SH-SY5Y (cell line): ENCODE data around the gene FOXA3.

Experiments used
- GATA2 ChIP-seq: IDR thresholded peaks from 2 replicates; pipeline ENCODE4 v1.6.1; 2011; ENCODE audit warnings: mild to moderate bottlenecking, low read depth, low read length
- GATA3 ChIP-seq: IDR thresholded peaks from 2 replicates; pipeline ENCODE4 v1.6.1; 2011; ENCODE audit warnings: low read depth, mild to moderate bottlenecking, low read length, moderate library complexity

DNA sequence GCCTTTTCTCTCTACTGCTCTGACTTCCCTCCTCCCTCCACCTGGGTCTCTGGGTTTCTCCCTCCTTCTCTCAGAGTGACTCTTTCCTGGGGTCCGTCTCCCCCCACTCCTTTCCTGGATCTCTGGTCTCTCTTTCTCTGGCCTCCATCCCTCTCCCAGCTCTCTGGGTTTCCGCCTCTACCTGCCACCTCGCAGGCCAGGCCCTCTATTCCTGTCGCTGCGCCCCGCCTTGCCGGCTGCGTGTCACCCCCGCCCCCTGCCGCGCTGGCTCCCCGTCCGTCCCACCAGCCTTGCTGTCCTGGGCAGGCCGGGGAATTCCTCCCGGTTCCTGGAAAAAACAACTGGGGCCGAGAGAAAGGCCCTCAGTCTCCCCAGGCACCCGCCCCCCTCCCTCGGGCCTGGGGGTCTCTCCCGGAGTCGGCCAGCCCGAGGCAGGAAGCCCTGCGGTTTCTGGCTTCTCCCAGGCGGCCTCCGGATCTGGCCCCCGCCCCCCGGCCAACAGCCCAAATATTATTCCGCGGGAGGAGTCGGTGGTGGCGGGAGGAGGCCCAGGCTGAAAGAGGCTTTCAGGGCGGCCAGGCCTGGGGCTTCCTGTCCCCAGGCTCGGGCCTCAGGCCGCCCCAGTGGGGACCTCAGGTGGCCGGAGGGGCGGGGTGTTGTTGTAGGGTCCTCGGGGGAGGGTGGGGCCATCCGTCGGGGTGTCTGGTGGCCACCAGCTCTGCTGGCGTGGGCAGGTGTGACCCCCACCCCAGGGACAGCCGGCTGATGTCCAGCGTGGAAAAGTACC, 12.5 kb downstream of the FOXA3 start:
- TF ChIP-seq GATA2 (no peak), GATA3 (no peak)
